Measurements from ENCODE around the gene DENND4B.
"Not testable (repeated sequence)": the region's sequence is repeated elsewhere in the genome, so short reads cannot be mapped to it uniquely, and the experiment has no call there.

DENND4B gene

DNA sequence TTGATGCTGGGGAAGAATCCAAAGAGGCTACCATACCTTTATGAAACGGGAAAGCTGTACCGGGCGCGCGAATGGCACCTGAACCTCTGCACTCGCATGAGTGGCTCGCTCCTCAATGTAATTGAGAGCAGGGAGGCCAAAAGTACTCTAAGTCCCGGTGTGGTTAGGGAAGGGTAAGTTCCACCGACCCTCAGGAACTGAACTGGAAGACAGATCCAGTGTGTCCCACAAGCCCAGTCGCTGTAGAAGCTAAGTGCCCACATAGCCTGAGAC lies 24.8 kb downstream of the DENND4B start:
- peak overlapping the region; percentile 88 for H3K4me3 ChIP-seq (ENCODE audit: low read depth, low read length)
- DNase-seq (ENCODE audit: low read depth, low spot score): peak; percentile 2
- TF ChIP-seq, protein P1, sequence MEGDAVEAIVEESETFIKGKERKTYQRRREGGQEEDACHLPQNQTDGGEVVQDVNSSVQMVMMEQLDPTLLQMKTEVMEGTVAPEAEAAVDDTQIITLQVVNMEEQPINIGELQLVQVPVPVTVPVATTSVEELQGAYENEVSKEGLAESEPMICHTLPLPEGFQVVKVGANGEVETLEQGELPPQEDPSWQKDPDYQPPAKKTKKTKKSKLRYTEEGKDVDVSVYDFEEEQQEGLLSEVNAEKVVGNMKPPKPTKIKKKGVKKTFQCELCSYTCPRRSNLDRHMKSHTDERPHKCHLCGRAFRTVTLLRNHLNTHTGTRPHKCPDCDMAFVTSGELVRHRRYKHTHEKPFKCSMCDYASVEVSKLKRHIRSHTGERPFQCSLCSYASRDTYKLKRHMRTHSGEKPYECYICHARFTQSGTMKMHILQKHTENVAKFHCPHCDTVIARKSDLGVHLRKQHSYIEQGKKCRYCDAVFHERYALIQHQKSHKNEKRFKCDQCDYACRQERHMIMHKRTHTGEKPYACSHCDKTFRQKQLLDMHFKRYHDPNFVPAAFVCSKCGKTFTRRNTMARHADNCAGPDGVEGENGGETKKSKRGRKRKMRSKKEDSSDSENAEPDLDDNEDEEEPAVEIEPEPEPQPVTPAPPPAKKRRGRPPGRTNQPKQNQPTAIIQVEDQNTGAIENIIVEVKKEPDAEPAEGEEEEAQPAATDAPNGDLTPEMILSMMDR (IDR thresholded peaks at IDR 0.05; ENCODE audit: low read depth, low read length): no peak
- in situ Hi-C loops (cut with HindIII; ENCODE audit: low sequenced_read_pairs): no loop called here

DNA sequence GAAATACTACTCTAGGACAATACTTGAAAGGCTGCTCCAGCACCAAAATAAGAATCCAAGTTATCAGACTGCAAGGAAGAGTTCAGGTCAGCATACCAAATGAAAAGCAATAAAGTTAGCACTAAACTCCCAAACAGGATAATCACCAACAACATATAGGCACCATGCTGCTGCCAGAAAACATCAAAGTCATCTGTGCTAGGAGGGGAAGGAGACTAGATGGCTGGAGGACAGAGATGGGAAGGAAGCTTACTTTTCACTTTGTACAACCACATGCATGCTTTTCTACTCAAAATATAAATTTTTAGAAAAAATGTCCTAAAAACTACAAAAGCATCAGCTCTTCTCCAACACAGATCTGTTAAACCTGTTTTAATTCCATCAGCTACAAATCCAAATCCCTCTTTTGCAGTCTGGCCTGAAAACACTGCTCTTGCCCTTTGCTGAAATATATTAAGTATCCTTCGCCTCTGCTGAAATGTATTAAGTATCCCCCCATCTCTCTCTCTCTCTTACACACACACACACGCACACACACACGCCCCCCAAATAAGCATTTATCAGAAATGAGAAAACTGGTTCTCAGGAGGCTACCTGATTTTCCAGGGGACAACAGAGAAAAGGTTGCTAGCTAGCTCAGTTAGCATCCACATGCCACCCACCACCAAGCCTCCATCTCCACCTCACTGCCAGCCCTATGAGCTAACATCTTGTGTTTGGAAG lies 25.3 kb downstream of the DENND4B start:
- DNase-seq (ENCODE audit: low read depth, low spot score): no peak
- H3K4me3 ChIP-seq (ENCODE audit: low read depth, low read length): peak overlapping the region; percentile 88
- TF ChIP-seq, protein P1 (IDR thresholded peaks at IDR 0.05; ENCODE audit: low read depth, low read length): no peak
- in situ Hi-C loops (cut with HindIII; ENCODE audit: low sequenced_read_pairs): no loop called here

DNA sequence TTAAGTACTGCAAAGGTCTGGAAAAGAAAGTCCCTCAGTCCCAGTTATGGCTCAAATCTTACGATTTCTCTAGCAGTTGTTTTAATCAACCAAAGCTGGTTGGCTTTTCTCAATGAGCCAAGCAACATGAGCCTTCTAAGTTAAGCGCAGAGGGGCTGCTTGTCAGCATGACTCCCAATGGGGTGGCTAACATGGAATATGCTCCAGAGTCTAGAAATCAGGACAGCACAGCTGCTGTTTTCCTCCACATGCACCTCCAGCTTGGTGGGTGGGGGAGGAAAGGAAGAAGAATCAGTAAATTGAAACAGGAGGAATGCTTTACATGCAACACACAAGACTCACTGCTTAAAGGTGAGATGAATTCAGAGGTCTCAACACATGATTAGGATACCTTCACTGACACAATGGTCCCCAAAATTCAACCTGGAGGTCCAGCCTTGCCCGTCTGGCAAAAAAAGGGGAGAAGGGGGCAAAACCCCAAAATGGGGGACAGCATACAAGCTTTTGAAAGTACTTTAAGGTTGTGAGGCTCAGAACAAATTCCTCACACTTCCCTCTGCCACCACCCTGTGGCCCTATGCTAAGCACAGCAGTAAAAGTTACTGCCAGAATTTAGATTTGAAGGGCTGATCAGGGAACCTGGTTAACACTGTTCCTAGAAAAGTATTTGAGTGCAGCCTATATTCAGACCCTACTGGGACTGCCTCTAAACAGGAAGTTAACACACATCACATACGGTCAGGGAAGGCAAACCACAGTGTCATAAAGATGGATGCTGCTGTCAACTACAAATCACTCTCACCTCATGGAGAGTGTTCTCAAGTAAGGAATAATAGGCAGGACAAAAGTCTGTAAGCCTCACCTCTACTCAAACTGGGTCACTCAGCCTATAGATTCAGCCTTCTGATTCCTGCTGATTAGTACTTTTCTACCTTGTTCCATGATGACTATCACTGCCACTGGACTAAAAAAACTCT lies 26.4 kb downstream of the DENND4B start:
- DNase-seq (ENCODE audit: low read depth, low spot score): peak; percentile 28
- in situ Hi-C loops (cut with HindIII; ENCODE audit: low sequenced_read_pairs): no loop called here
- no peak overlapping the region for H3K4me3 ChIP-seq (ENCODE audit: low read depth, low read length)
- TF ChIP-seq, protein P1 (IDR thresholded peaks at IDR 0.05; ENCODE audit: low read depth, low read length): peak; percentile 41

DNA sequence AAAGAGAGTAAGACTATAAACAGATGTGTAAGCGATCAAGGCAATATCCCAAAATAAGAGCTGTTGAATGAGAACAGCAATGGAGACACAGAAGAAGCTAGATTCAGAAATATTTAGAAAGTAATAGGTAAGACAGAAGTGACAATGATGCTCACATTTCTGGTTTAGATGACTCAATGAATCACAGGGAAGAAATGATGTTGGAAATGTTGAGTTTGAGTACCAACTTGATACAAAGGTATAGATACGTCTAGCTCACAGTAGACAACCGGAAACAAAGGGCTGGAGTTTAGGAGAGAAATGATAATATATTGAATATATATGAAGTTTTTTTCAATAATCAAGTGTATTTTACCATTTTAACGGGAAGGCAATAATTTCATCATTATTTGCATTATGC lies 30.2 kb downstream of the DENND4B start:
- in situ Hi-C loops (cut with HindIII; ENCODE audit: low sequenced_read_pairs): no loop called here
- DNase-seq (ENCODE audit: low read depth, low spot score): no peak
- H3K4me3 ChIP-seq (ENCODE audit: low read depth, low read length): no peak overlapping the region
- TF ChIP-seq, protein P1 (IDR thresholded peaks at IDR 0.05; ENCODE audit: low read depth, low read length): no peak

DNA sequence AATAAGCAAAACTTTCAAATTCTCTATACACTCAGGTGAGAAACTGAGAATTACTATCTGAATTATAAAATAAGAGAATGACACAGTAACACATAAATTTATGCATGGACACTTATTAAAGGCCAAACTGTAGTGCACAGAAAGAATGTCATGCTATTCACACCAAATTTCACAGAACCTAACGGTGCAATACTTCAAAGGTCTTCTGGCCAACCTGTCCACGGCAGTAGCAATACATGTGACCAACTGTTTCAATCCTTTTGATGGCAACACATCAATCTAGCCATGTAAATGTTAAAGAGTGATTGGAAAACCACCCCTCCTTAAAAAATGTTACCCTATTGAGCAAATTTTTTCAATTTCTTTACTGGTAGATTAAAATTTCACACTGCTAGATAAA lies 34.2 kb downstream of the DENND4B start:
- TF ChIP-seq, protein P1 (IDR thresholded peaks at IDR 0.05; ENCODE audit: low read depth, low read length): no peak
- no peak overlapping the region for H3K4me3 ChIP-seq (ENCODE audit: low read depth, low read length)
- in situ Hi-C loops (cut with HindIII; ENCODE audit: low sequenced_read_pairs): no loop called here
- no peak for DNase-seq (ENCODE audit: low read depth, low spot score)

DNA sequence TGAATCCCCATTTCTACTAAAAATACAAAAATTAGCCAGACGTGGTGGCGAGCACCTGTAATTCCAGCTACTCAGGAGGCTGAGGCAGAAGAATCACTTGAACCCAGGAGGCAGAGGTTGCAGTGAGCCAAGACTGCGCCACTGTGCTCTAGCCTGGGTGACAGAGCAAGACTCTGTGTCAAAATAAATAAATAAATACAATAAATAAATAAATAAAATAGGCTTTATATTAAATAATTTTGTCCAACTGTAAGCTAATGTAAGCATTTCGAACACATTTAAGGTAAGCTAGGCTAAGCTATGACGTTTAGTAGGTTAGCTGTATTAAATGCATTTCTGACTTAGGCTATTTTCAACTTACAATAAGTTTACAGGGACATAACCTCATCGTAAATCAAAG lies 36.0 kb downstream of the DENND4B start:
- DNase-seq (ENCODE audit: low read depth, low spot score); in situ Hi-C loops (cut with HindIII; ENCODE audit: low sequenced_read_pairs); H3K4me3 ChIP-seq (ENCODE audit: low read depth, low read length): not testable (repeated sequence)

DNA sequence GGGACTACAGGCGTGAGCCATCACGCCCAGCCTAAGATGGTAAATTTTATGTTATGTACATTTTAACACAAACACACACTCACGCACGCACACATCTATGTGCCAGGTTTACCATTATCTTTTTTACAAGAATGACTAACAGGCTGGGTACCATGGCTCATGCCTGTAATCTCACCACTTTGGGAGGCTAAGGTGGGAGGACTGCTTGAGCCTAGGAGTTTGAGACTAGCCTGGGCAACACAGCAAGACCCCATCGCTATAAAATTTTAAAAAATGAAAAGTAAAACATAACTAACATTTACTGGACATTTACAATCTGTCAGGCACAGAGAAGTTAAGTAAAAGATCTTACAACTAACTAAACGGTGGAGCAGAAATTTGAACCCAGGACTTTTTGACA lies 38.4 kb downstream of the DENND4B start:
- in situ Hi-C loops (cut with HindIII; ENCODE audit: low sequenced_read_pairs): no loop called here
- TF ChIP-seq, protein P1 (IDR thresholded peaks at IDR 0.05; ENCODE audit: low read depth, low read length): no peak
- H3K4me3 ChIP-seq (ENCODE audit: low read depth, low read length): no peak overlapping the region
- DNase-seq (ENCODE audit: low read depth, low spot score): no peak
